ENCODE data around the gene RILP. TPM values are rescaled to one million over a fixed set of nuclear protein-coding genes. Genes with fewer than 3 reads are reported as not detected.

Gene RILP
- polyA plus RNA-seq (3.1 to 4.5 TPM (median 3.2 TPM) in 3 replicates), polyA minus RNA-seq (2.2 to 3.3 TPM (median 2.5 TPM) in 3 replicates)
- polyA plus RNA-seq (2011; ENCODE audit: low read depth) = 1.3 TPM
- polyA plus RNA-seq (2011; cell fraction: cytosol; rRNA removed) = 2.4 and 4.6 TPM in 2 replicates
- polyA plus RNA-seq (2011; cell fraction: nucleus; rRNA removed) = 3.1 and 3.9 TPM in 2 replicates
- polyA plus RNA-seq (2012; ENCODE audit: low replicate concordance) = 2.0 and 3.8 TPM in 2 replicates
- polyA minus RNA-seq (2011; cell fraction: cytosol; rRNA and poly(A)+ RNA removed) = 3.8 TPM
- polyA minus RNA-seq (2011; cell fraction: nucleus; rRNA and poly(A)+ RNA removed) = 2.3 TPM in 2 replicates

GRCh38 chr17:1649844-1650501, at the start of gene RILP:
TSS of gene RILP (minus strand) at chr17:1649866. CDS start at chr17:1649804, 62 bp downstream.
- no peaks in the 10 kb centered on the region for H3K79me2 ChIP-seq (ENCODE audit: control insufficient read depth, insufficient read depth, low read length)
- no peak for TF ChIP-seq EZH2 (IDR thresholded peaks at IDR 0.05; ENCODE audit: low read length)
- no peak for TF ChIP-seq CTCF (optimal IDR thresholded peaks at IDR 0.05 in 1 of 3, IDR thresholded peaks at IDR 0.05 in 1 of 3, conservative IDR thresholded peaks at IDR 0.05 in 1 of 3; ENCODE audit: extremely low read depth in 1 of 3, insufficient read depth in 2 of 3, low read length in 3 of 3)
- H3K4me1 ChIP-seq (ENCODE audit: control insufficient read depth, extremely low read depth, insufficient read depth, low read length) = peaks cover 17% of the 10 kb centered on the region
- H4K20me1 ChIP-seq (ENCODE audit: control insufficient read depth, extremely low read depth, insufficient read depth, low read length) = peaks cover 2% of the 10 kb centered on the region
- peak within 1 kb of the TSS; percentile 86 for H3K4me2 ChIP-seq (ENCODE audit: control insufficient read depth, extremely low read depth, insufficient read depth, low read depth, low read length)
- H3K9me1 ChIP-seq (ENCODE audit: control insufficient read depth, extremely low read depth, insufficient read depth, low read length) = no peaks in the 10 kb centered on the region
- H3K9ac ChIP-seq (ENCODE audit: control insufficient read depth, extremely low read depth, insufficient read depth, low read length) = peak within 1 kb of the TSS; percentile 74
- H3K9me3 ChIP-seq (ENCODE audit: control insufficient read depth, low read depth, low read length) = no peaks in the 10 kb centered on the region
- FAIRE-seq = no peak
- H3K27me3 ChIP-seq (ENCODE audit: control insufficient read depth, extremely low read depth, insufficient read depth, low read length) = no peaks in the 10 kb centered on the region
- H3K4me3 ChIP-seq (ENCODE audit: control insufficient read depth in 2 of 3, extremely low read depth in 1 of 3, insufficient read depth in 2 of 3, low read depth in 1 of 3, low read length in 3 of 3) = peak within 1 kb of the TSS; percentile 48 to 72 (median 71)
- no peak for DNase-seq (ENCODE audit: low read depth, low spot score)
- peak within 1 kb of the TSS; percentile 88 for H2AFZ ChIP-seq (ENCODE audit: control insufficient read depth, low read length)
- peak within 1 kb of the TSS; percentile 61 for H3K27ac ChIP-seq (ENCODE audit: control insufficient read depth, insufficient read depth, low read length)
- H3K36me3 ChIP-seq (ENCODE audit: control insufficient read depth in 2 of 2, extremely low read depth in 1 of 2, insufficient read depth in 2 of 2, low read length in 2 of 2) = peaks cover 33% of the 10 kb centered on the region in 2 experiments
- dilution Hi-C loops (cut with MboI; ENCODE audit: extremely low pct_ligation_motif_present, low sequenced_read_pairs) = no loop called here

- no peaks in the 10 kb centered on the region for H3K9me3 ChIP-seq (ENCODE audit: control insufficient read depth, low read depth, low read length)
- no peak for FAIRE-seq
- H3K36me3 ChIP-seq (ENCODE audit: control insufficient read depth in 2 of 2, extremely low read depth in 1 of 2, insufficient read depth in 2 of 2, low read length in 2 of 2) = no peaks in the 10 kb centered on the region
- H3K4me2 ChIP-seq (ENCODE audit: control insufficient read depth, extremely low read depth, insufficient read depth, low read depth, low read length) = no peak overlapping the region
- TF ChIP-seq CTCF (optimal IDR thresholded peaks at IDR 0.05 in 1 of 3, IDR thresholded peaks at IDR 0.05 in 1 of 3, conservative IDR thresholded peaks at IDR 0.05 in 1 of 3; ENCODE audit: extremely low read depth in 1 of 3, insufficient read depth in 2 of 3, low read length in 3 of 3) (no peak), EZH2 (IDR thresholded peaks at IDR 0.05; ENCODE audit: low read length) (no peak)
- H3K27ac ChIP-seq (ENCODE audit: control insufficient read depth, insufficient read depth, low read length) = no peak overlapping the region
- no peaks in the 10 kb centered on the region for H3K4me1 ChIP-seq (ENCODE audit: control insufficient read depth, extremely low read depth, insufficient read depth, low read length)
- no peak for DNase-seq (ENCODE audit: low read depth, low spot score)
- H3K9me1 ChIP-seq (ENCODE audit: control insufficient read depth, extremely low read depth, insufficient read depth, low read length) = no peaks in the 10 kb centered on the region
- H3K9ac ChIP-seq (ENCODE audit: control insufficient read depth, extremely low read depth, insufficient read depth, low read length) = no peak overlapping the region
- no peaks in the 10 kb centered on the region for H3K79me2 ChIP-seq (ENCODE audit: control insufficient read depth, insufficient read depth, low read length)
- H3K4me3 ChIP-seq (ENCODE audit: control insufficient read depth in 2 of 3, extremely low read depth in 1 of 3, insufficient read depth in 2 of 3, low read depth in 1 of 3, low read length in 3 of 3) = no peak overlapping the region
- dilution Hi-C loops (cut with MboI; ENCODE audit: extremely low pct_ligation_motif_present, low sequenced_read_pairs) = no loop called here
- no peaks in the 10 kb centered on the region for H4K20me1 ChIP-seq (ENCODE audit: control insufficient read depth, extremely low read depth, insufficient read depth, low read length)
- H2AFZ ChIP-seq (ENCODE audit: control insufficient read depth, low read length) = no peak overlapping the region
- no peaks in the 10 kb centered on the region for H3K27me3 ChIP-seq (ENCODE audit: control insufficient read depth, extremely low read depth, insufficient read depth, low read length)
These were observed 48.0 kb upstream of the RILP start for GRCh38 chr17:1697681-1698080.

Measured in keratinocyte (primary cell).